OCI-LY3 (cell line): ENCODE results near the gene HOXA9.

Experiments used
- EZH2phosphoT487 ChIP-seq: fragments of 200-600 bp; shearing (Covaris generic); IDR thresholded peaks from 2 replicates; pipeline ENCODE4 v1.6.1; 2018; ENCODE audit warnings: antibody characterized with exemption, mixed run types, low read depth
- TF ChIP-seq, protein P1 (sequence below): fragments of 200-600, 300-600 bp; sonication (generic); IDR thresholded peaks from 2 replicates; pipeline ENCODE4 v1.5.1; 2014; ENCODE audit warnings: antibody characterized with exemption, low read length, low read depth

DNA sequence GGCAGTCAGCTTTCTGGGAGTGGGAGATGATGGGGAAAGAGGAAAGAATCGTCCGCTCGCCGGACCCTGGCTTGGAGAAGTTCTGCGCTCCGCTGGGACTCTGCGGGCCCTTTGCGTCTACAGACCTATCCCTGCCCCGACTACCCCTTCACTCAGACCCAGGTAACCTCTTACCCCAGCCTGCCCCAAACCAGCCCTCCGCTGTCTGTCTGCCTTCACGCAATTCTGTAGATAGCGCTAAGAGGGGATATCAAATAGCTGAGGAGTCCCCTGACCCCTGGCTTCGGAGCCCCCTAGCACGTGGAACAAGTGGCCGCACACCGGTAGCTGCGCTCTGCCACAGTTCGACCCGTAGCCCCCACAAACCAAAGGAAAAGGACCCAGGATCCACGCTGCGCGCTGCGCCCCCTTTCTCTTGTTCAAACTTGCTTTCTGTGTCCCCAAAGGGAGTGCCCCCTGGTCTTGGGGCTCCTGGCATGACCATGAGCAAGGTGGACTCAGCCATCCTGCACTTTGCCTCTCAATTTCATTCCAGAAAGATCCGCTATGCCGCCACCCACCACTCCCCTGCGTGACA is 41.8 kb downstream of the HOXA9 start:
- TF ChIP-seq, protein P1, sequence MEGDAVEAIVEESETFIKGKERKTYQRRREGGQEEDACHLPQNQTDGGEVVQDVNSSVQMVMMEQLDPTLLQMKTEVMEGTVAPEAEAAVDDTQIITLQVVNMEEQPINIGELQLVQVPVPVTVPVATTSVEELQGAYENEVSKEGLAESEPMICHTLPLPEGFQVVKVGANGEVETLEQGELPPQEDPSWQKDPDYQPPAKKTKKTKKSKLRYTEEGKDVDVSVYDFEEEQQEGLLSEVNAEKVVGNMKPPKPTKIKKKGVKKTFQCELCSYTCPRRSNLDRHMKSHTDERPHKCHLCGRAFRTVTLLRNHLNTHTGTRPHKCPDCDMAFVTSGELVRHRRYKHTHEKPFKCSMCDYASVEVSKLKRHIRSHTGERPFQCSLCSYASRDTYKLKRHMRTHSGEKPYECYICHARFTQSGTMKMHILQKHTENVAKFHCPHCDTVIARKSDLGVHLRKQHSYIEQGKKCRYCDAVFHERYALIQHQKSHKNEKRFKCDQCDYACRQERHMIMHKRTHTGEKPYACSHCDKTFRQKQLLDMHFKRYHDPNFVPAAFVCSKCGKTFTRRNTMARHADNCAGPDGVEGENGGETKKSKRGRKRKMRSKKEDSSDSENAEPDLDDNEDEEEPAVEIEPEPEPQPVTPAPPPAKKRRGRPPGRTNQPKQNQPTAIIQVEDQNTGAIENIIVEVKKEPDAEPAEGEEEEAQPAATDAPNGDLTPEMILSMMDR: no peak
- TF ChIP-seq EZH2phosphoT487: no peak
